HEK293T (cell line): ENCODE results near the gene KANTR.

Experiments
- ARNT ChIP-seq: fragments of 450-650 bp; IDR thresholded peaks from 2 replicates; pipeline ENCODE4 v1.6.1; 2017; ENCODE audit warnings: mild to moderate bottlenecking
- FOXK2 ChIP-seq: fragments of 450-650 bp; IDR thresholded peaks from 2 replicates; pipeline ENCODE4 v1.6.1; 2016; ENCODE audit warnings: mild to moderate bottlenecking
- FOXM1 ChIP-seq: fragments of 450-650 bp; IDR thresholded peaks from 2 replicates; pipeline ENCODE4 v1.6.1; 2017; ENCODE audit warnings: mild to moderate bottlenecking, borderline replicate concordance
- LEF1 ChIP-seq: fragments of 450-650 bp; IDR thresholded peaks from 2 replicates; pipeline ENCODE4 v1.6.1; 2017; ENCODE audit warnings: mild to moderate bottlenecking, borderline replicate concordance
- SP1 ChIP-seq: fragments of 450-650 bp; IDR thresholded peaks from 2 replicates; pipeline ENCODE4 v1.6.1; 2017
- ZNF384 ChIP-seq: fragments of 450-650 bp; IDR thresholded peaks from 2 replicates; pipeline ENCODE4 v1.6.1; 2016

DNA sequence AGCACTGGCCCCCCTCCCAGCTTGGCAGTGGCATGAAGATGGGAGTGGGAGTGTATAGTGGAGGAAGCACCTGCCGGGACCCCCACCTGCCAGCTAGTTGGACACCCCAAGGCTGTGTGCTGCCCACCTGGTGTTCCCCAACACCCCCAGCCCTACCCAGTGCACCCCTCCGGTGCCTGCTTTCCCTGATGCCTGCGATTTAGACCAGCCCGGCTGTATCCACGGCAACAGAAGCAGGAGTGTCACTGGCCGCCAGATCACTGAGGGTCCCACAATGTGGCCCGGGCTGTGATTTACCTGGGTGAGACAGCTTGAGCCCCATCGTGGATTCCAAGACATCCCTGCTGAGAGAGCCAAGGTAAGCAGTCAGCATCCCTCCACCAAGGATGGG, 44.8 kb upstream of the KANTR start:
- no peak for TF ChIP-seq ARNT
- no peak for TF ChIP-seq LEF1
- TF ChIP-seq FOXM1, result no peak
- TF ChIP-seq SP1, result no peak
- no peak for TF ChIP-seq FOXK2
- TF ChIP-seq ZNF384, result no peak
